DMS153 treated with DMSO at 0.1 percent for 48 hours (cell line): ENCODE results near the gene TNC.
A peak's percentile ranks its signal among the peaks of the same experiment; 100 is the strongest.

ENCODE experiments used
- DNase-seq: peaks from one replicate; lab custom pipeline; 2025; ENCODE audit not compliant: unreplicated experiment; lab: John Stamatoyannopoulos, UW

Gene TNC

GRCh38 chr9:115015018-115015635 is 102.8 kb downstream of the TNC start:
- no peak for DNase-seq

DNA sequence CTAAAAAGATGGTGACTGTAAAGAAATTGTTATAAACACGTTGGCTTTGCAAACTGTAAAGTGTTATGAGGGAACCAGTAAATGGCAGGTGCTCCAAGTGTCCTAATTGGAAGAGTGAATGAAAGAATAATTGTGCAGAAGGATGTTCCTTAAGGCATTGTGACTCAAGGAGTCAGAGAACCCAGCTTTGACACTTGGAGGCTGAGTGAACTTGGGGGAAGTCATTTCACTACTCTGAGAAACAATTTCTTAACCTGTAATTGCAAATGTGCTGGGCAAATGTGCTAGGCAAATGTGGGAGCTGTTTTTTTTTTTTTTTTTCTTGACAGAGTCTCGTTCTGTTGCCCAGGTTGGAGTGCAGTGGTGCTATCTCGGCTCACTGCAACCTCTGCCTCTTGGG is 103.5 kb downstream of the TNC start:
- DNase-seq: no peak

DNA sequence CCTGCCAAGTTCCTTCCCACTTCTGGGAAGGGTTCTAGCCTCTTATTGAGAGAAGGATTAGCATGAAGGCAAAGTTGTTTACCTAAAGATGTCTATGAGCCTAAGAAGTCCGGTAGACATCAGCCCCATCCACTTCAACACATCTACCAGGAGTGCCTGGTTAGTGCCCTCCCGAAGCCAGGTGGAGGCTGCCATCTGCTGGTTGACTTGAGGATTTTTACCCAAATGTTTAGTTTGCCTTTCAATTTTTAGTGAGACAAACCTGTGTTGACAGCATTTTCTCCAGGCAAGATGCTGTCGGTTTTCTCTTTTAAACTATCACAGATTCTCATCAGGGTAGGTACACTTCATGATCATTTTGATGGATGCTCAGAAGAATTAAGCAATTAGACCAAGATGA is 104.0 kb downstream of the TNC start:
- DNase-seq: peak; percentile 87

DNA sequence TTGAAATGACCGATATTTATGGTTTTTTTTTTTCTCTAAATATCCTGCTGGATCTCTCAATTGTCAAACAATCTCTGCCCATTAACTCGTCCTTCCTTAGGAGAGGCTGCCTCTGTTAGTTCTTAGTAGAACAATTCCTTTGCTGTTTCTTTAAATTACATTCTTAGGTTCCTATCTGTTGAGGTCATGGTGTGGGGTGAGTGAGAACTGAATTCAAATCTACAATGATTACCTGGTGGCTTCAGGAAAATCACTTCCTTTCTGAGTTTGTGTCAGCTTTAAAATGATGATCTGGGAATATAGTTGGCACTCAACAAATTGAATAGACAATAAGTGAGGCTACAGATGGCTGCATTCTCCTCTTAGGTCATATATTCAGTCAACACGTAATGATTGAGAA is 105.5 kb downstream of the TNC start:
- no peak for DNase-seq

DNA sequence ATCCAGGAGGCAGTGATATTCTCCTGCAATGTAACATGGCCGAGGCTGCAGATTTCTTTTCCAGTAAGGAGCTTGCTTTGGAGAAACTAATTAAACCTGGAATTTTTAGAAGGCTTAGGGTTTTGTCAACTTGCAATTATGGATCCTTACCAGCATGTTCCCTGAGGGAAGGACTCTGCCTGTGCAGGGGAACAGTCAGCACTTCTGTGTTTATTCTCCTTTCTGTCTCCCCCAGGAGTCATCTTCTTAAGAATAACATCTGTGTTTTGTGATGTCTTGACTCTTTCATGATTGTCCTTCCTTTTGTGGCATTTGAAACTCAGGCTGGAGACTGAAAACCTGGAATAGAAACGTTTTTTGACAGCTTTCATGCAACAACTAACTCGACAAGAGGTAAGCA is 107.1 kb downstream of the TNC start:
- DNase-seq: no peak

DNA sequence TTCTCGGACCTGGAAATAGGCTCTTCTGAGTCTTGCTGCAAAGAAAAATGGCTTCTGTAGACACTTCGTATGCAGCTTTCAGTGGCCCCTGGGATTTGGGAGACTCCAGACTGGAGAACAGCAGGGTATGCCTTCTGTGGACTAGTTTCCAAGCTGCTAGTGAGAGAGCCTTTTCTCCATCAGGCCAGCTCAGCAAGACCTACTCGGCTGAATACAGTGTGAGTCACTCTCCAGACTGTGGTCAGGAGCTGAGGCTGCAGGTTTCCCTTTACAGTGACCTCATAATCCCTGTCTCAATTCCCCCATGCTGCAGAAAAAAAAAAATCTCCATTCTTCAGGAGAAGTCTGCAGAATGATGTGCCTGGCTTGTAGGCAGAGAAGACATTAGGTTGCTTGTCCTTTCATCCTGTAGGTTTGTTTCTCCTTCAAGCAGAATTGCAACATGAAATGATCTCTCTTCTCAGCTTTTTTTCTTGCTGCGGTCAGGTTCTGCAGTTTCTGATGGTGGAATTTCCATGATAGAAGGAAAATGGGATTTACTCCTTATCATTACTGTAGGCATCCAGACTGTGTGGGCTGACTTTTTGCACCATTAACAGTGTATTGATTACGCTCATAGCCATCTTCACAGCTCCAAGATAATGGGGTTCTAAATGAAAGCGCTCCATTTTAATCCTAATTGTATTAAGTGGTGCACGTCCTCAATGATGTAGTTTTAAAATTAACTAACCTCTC is 109.3 kb downstream of the TNC start:
- DNase-seq: no peak

- DNase-seq: no peak
Observed at GRCh38 chr9:115006660-115007059, 111.3 kb downstream of the TNC start.

- DNase-seq: no peak
Observed at GRCh38 chr9:115005322-115005721, 112.6 kb downstream of the TNC start.

- no peak for DNase-seq
Observed at GRCh38 chr9:115004545-115004944, 113.4 kb downstream of the TNC start.

- no peak for DNase-seq
Observed at GRCh38 chr9:115002371-115003120, 115.4 kb downstream of the TNC start.

GRCh38 chr9:115000217-115000639 is 117.7 kb downstream of the TNC start:
- DNase-seq: no peak

GRCh38 chr9:114998326-114998725 is 119.6 kb downstream of the TNC start:
- DNase-seq: no peak

GRCh38 chr9:114995681-114996221 is 122.2 kb downstream of the TNC start:
- DNase-seq: peak; percentile 17

GRCh38 chr9:114994768-114995167 is 123.2 kb downstream of the TNC start:
- no peak for DNase-seq

DNA sequence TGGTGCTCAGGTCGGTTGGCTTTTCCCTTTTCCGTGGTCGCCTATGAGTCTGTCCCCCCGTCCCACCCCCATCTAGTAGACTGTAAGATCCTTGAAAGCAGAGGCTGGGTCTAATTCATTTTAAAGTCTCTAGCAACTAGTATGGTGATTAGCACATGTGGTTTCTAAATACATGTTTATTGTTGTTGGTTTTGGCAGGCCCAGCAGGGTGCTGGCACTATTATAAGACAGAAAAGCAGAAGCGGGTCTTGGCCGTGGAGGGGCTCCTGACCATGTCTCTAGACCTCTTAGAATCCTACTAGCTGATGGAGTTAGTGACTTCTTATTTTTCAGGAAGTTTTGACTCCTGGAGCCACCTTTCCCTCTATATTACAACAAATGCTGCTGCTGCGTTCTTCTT is 126.1 kb downstream of the TNC start:
- DNase-seq: no peak

- no peak for DNase-seq
Observed at GRCh38 chr9:114990901-114991300, 127.1 kb downstream of the TNC start.

- DNase-seq: no peak
Observed at GRCh38 chr9:114989600-114990410, 128.2 kb downstream of the TNC start.

DNA sequence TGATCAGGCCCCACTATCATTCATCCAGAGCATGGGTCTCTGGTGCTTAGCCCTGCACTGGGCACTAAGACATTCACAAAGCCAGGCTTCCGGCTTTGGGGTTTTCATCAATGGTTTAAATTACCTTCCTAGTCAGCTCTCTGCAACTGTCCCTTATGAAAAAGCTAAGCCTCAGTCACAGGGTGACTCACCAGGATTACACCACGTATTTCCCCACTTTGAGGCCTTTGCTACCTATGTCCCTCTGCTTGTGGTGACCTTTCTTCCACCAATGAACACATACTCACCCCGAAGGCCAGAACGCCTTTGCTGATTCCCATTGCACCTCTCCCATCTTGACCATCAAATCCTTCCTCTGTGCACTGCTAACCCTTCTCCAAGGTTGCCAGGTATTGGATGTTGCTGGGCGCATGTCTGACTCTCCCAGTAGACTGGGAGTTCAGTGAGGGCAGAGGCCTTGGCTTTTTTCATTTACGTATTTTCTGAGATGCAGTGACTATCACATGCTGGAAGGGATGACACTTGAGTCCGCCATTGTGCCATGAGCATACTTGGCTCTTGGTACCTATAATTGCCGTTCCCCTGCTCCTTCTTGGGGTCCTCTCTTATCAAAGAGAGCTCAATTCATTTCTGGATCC is 128.9 kb downstream of the TNC start:
- no peak for DNase-seq

DNA sequence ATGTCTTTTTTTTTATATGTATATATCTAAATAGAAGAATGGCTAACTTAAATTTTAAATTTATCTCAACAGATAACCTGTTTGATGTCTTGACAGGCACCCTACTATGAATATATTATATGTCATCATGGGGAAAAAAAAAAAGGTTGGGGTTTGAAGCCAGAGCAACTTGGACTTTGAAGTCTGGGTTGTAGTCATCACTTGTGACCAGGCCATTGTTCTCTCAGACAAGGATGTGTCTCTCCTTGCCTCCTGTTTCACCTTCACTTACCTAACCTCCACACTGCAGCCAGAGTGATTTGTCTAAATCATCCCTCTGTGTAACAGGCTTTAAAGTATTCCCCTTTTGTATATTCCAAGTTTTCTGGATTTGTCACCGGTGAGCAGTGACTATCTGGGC is 130.8 kb downstream of the TNC start:
- DNase-seq: no peak

DNA sequence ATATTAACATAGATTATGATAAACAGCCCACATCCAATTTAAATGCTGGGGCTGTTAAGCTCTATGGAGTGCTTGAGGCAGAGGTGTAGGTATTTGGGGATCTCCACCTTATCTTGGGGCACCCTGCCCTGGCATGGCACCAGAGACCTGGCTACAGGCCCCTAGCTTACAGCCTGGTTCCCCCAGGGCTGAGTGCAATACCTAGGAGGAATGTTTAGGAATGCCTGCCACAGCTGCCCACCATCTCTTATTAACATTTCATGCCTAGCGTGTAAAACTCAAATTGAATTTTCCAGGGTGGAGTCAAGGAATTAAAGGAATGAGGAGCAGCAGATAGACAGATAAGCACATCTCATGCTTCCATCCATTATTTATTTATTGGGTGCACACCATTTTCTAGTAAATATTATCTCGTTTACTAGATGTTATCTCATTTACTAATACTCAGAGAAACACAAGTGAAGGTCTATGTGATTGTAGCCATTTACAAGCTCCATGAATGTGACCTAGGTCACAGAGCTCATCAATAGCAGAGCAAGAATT is 131.9 kb downstream of the TNC start:
- DNase-seq: no peak
